SU-DHL-6 (cell line): ENCODE measurements around the gene MTX1.

Experiments
- EZH2phosphoT487 ChIP-seq: fragments of 200-600 bp; sonication (generic), shearing (Covaris generic); conservative IDR thresholded peaks from 2 replicates; pipeline ENCODE4 v1.6.1; 2018; ENCODE audit warnings: mild to moderate bottlenecking, antibody characterized with exemption, low read length, moderate library complexity, mixed read lengths
- TF ChIP-seq, protein P1 (sequence below): fragments of 200-600 bp; sonication (generic); IDR thresholded peaks from one replicate; pipeline ENCODE4 v1.5.1; 2017; ENCODE audit warnings: antibody characterized with exemption, mild to moderate bottlenecking, low read length, moderate library complexity; ENCODE audit not compliant: insufficient read depth, poor library complexity, severe bottlenecking

GRCh38 chr1:155208541-155209311 lies at the start of gene MTX1:
- TF ChIP-seq, protein P1, sequence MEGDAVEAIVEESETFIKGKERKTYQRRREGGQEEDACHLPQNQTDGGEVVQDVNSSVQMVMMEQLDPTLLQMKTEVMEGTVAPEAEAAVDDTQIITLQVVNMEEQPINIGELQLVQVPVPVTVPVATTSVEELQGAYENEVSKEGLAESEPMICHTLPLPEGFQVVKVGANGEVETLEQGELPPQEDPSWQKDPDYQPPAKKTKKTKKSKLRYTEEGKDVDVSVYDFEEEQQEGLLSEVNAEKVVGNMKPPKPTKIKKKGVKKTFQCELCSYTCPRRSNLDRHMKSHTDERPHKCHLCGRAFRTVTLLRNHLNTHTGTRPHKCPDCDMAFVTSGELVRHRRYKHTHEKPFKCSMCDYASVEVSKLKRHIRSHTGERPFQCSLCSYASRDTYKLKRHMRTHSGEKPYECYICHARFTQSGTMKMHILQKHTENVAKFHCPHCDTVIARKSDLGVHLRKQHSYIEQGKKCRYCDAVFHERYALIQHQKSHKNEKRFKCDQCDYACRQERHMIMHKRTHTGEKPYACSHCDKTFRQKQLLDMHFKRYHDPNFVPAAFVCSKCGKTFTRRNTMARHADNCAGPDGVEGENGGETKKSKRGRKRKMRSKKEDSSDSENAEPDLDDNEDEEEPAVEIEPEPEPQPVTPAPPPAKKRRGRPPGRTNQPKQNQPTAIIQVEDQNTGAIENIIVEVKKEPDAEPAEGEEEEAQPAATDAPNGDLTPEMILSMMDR = no peak
- TF ChIP-seq EZH2phosphoT487 = no peak
